ENCODE measurements around the gene CCDC71.
A peak's percentile ranks its signal among the peaks of the same experiment; 100 is the strongest.

Gene CCDC71

GRCh38 chr3:49166752-49167556 is 823 bp upstream of the CCDC71 start:
- no peak for DNase-seq

DNA sequence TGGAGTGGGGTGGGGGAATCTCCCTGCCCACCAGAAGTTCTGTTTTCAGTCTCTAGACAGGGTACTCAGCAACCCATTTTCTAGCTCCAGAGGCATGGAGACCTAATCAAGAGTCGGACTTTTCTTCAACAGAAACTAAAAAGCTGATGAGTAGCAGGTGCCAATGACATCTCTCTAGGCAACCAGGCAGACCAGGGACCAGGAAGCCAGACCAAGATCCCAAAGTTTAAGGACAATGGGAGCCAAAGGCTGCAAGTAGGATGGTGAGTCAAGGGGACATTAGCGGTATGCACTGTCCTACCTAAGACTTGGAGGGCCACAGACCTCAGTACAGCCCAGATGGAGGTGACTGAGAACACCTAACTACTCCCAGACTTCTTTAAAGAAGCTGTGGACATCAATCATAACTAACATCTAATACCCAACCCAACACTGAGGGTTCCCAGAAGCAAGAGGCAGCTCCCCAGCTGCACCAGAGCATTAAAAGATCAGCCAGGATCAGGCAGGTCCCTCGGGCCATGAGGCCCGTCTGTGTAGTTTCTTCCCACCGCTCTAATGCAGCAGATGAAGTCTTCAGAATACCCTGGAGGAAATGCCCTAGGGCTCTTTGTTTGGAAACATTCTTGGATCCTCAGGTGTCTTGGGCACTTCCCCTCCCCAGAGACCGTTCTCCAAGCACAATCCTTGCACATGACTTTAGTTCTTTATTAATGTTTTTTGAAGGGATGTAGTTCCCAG is 979 bp downstream of the CCDC71 start:
- DNase-seq, result no peak

GRCh38 chr3:49163609-49164008 is 2.5 kb downstream of the CCDC71 start:
- DNase-seq, result no peak

DNA sequence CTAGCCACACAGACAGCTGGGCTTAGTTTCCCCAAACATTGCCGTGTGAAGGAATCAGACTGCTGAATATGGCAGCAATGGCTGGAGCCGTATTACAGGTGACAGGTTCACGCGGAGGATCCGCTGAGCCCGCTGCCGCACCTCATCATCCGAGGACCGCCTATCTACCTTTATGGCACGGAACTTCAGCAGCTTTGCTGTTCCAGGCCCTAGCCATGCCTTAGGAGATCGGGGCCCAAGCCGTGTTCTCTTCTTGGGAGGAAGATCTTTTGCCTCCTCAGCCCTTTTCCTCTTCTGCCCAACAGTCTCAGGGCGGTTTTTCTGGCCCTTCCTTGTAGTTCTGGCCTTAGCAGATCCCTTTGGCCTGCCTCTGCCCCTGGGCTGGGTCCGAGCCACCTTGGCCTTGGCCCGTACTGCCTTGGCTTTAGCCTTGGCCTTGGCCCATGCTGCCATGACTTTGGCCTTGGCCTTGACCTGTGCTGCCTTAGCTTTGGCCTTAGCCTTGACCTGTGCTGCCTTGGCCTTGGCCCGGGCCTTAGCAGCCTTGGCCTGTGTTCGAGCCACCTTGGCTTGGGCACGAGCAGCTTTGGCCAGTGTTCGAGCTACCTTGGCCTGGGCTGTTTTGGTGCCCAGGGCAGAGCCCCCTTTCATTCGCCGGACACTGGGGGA is 3.2 kb downstream of the CCDC71 start:
- no peak for DNase-seq

- DNase-seq, result no peak
These were observed 4.2 kb downstream of the CCDC71 start for GRCh38 chr3:49161808-49162530.

- DNase-seq, result no peak
These were observed 4.9 kb downstream of the CCDC71 start for GRCh38 chr3:49161197-49161596.

DNA sequence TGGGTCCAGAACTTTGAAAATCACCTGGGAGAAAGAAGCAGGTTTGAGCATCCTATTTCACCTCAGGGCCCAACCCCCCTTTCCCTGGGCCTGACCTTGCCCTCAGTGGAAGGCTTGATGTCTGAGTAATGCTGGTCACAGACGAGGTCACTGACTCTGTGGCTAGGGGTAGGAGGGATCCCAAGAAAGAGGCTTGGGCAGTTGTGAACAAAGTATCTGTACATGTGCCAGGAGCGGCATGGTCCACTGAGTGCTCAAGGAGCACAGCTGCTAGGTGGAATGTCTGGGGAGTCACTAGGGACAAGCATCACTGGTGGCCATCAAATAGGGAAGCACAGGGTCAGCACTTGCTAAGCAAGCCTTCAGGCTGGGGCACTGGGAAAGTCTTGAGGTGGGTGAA is 7.3 kb downstream of the CCDC71 start:
- no peak for DNase-seq

- DNase-seq, result peak; percentile 67
These were observed 7.9 kb downstream of the CCDC71 start for GRCh38 chr3:49158103-49158709.

GRCh38 chr3:49157289-49157688 is 8.8 kb downstream of the CCDC71 start:
- no peak for DNase-seq

GRCh38 chr3:49153349-49153912 is 12.7 kb downstream of the CCDC71 start:
- DNase-seq, result no peak

DNA sequence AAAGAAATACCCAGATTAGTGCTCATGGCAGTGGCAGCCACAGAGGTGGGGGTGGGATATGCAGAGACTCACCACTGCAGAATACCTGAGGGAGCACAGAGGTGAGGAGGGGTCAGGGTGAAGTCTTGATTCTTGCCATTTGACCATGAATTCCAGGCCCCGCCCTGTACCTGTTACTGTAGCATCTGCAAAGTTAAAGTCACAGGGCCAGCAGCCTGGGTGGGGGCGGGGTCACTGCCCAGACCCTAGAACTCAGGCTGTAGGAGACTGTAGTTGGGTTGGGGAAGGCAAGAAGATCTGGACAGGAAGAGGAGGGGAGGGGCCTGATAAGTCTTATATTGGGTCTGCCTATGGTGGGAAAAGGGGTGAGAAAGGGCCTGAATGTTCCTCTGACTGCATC is 14.5 kb downstream of the CCDC71 start:
- no peak for DNase-seq

- DNase-seq, result no peak
These were observed 18.0 kb downstream of the CCDC71 start for GRCh38 chr3:49148159-49148558.

DNA sequence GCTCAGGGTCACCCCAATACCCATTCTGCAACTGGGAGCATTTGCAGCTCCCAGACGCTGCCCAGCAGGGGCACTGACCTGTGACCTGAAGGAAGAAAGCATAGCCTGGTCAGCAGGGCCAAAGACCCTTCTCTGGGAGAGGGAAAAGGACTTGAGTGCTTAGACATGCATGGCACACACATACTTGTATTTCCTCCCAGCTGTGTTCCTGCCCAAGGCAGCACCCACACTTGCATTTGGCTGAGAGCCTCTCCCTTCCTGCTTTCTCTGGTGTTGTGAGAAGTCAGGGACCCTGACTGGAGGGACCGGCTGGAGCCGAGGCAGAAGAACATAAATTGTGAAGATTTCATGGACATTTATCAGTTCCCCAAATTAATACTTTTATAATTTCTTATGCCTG is 26.1 kb downstream of the CCDC71 start:
- no peak for DNase-seq

DNA sequence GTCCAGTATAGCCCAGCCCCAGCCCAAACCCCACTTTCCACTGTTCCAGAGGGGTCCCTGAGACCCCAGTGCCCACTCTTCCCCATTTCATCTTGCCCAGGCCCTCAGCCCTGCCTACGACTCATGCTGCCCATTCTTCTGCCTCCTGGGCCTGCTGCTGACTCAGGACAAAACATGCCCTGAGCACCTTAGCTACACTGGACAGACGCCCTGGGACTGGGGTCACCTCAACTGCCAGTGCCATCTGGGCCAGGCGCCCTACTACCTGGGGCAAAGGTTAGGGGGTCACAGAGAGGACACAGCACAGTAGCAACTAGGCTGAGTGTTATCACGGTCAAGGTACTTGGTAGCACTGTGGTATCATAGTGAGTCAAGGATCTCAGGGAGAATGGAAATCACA is 30.6 kb downstream of the CCDC71 start:
- no peak for DNase-seq

- DNase-seq, result no peak
These were observed 31.5 kb downstream of the CCDC71 start for GRCh38 chr3:49134471-49135265.

- no peak for DNase-seq
These were observed 32.7 kb downstream of the CCDC71 start for GRCh38 chr3:49133226-49133951.

DNA sequence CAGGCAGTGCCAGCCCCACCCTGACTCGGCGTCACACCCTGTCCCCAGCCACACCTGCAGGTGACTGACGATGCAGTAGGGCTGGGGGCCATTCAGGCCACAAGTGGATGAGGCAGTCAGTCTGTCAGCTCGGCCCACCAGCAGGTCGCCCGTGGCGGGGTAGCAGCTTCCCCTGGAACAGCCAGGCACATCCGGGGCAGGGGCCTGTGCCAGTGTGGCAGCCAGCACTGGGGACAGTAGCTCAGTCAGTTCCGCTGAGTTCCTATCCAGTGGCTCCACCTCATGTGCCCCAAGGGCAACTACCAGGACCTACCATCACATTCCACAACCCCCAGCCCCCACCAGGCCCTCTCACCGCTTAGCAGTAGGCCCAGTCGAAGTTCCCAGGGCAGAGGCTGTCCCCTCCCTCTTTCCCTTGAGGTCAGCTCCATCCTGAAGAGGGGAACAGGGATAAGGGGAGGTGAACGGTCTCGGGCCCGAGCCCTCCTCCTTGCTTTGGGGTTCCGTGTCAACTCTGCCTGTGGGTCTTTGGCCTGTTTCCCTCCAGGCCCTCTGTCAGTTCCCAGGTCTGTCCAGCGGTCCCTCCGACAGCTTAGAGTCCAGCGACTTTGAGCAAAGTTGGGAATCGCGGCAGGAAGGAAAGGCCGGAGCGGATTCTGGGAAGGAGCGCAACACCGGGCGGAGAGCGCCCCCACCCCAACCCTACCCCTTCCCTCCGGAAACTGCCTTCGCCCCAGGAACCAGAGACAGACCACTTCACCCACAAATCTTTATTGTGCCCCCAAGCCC is 33.5 kb downstream of the CCDC71 start, which contains the start of gene LAMB2:
Gene LAMB2 (minus strand): TSS at position 614 of the 789 bp plus-strand sequence. CDS start 183 bp downstream, at position 431.
- DNase-seq, result no peak

- no peak for DNase-seq
These were observed 34.1 kb downstream of the CCDC71 start for GRCh38 chr3:49132073-49132436.

DNA sequence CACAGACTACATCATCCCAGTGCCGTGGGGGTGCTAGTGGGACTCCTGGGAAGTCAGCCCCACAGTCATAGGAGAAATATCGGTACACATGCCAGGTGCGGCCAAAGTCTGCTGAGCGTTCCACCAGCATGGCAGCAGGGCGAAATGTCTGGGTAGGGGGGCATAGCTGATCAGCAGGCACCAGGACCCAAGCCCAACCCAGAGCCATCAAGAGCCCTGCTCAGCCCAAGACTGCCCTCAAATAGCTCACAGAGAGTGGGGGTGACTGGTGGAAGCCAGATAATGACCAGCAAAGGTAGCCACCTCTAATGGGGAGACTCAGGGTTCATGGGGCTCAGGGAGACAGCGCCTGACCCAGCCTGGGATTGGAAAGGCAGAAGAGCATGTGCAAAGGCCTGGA is 34.6 kb downstream of the CCDC71 start:
- no peak for DNase-seq

DNA sequence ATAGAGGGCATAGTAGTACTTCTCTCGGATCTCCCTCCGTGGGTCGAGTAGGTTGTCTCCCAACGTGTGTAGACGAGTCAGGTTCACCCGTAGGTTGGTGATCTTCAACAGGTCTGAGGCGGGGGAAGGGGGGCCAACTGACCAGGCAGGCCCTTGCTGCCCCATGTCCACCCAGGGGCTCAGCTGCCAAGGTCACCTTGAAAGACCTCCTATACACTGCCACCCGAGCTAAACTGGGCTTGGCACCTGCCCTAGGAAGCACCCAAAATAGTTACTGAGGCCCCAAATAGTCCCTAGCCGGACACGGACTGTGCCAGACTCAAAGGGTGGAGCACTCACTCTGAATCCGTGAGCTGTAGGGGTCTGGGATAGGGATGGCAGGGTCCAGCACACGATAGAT is 35.1 kb downstream of the CCDC71 start:
- DNase-seq, result no peak
